Erythroblast (primary cell): Measurements from ENCODE around the gene MDC1.

Source experiments
- GATA1 ChIP-seq: IDR thresholded peaks from 2 replicates; pipeline ENCODE4 v1.6.1; 2011; ENCODE audit warnings: low read depth, mild to moderate bottlenecking, control low read depth, low read length, moderate library complexity
- POLR2A ChIP-seq: IDR thresholded peaks from 2 replicates; pipeline ENCODE4 v1.6.1; 2011; ENCODE audit warnings: mild to moderate bottlenecking, low read length

DNA sequence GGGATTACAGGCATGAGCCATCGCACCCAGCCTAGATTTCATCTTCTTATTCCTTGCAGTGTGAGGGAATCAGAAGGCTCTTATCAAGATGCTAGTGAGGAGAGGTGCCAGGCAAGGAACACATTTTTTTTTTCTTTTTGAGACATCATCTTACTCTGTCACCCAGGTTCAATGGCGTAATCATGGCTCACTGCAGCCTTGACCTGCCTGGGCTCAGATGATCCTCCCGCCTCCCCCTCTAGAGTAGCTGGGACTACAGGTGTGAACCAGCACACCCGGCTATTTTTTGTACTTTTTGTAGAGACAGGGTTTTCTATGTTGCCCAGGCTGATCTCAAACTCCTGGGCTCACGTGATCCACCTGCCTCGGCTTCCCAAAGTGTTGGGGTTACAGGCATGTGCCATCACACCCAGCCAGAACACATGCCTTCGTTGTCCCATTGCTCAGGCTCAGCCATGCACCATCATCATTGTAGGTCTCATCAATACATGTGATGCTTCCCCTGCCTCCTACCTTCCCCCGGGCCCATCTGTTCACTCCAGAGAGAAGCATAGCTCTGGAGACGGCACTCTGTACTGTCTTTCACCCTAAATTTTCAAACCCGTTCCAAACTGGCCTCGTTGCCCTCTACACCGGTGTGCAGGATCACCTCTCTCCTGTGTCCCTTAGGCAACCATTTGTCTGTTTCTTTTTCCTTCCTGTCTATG is 15.3 kb upstream of the MDC1 start:
- no peak for TF ChIP-seq POLR2A
- TF ChIP-seq GATA1: no peak
